ENCODE data around the gene SVOPL. TPM values are rescaled to one million over a fixed set of nuclear protein-coding genes. Genes with fewer than 3 reads are reported as not detected.

SVOPL gene
- total RNA-seq, 1 donor from 2014 or later = not detected

- DNase-seq (no peak), ATAC-seq (ENCODE audit: low read depth) (no peak)
- no peak overlapping the region for H3K4me3 Mint-ChIP-seq
- peaks cover 86% of the 10 kb centered on the region for H3K36me3 Mint-ChIP-seq (ENCODE audit: low read depth)
- no peaks in the 10 kb centered on the region for H3K27me3 Mint-ChIP-seq
- POLR2A ChIA-PET = no interaction called here
- no peaks in the 10 kb centered on the region for H3K4me1 Mint-ChIP-seq
- H3K9me3 Mint-ChIP-seq = peaks cover 17% of the 10 kb centered on the region
- H3K27ac Mint-ChIP-seq = no peak overlapping the region
- no peak for TF ChIP-seq CTCF (IDR thresholded peaks at IDR 0.05)
- CTCF ChIA-PET = no interaction called here
- intact Hi-C loops (cut with micrococcal nuclease) = no loop called here
Measured at GRCh38 chr7:138569418-138569817, 131.7 kb downstream of the SVOPL start.

GRCh38 chr7:138568655-138569054, 132.5 kb downstream of the SVOPL start:
- ChIA-PET POLR2A (no interaction called here), CTCF (no interaction called here)
- DNase-seq (no peak), ATAC-seq (ENCODE audit: low read depth) (no peak)
- intact Hi-C loops (cut with micrococcal nuclease) = no loop called here
- Mint-ChIP-seq H3K4me1 (no peaks in the 10 kb centered on the region), H3K36me3 (ENCODE audit: low read depth) (peaks cover 86% of the 10 kb centered on the region), H3K9me3 (peaks cover 24% of the 10 kb centered on the region), H3K4me3 (no peak overlapping the region), H3K27me3 (no peaks in the 10 kb centered on the region), H3K27ac (no peak overlapping the region)
- TF ChIP-seq CTCF (IDR thresholded peaks at IDR 0.05) = no peak

DNA sequence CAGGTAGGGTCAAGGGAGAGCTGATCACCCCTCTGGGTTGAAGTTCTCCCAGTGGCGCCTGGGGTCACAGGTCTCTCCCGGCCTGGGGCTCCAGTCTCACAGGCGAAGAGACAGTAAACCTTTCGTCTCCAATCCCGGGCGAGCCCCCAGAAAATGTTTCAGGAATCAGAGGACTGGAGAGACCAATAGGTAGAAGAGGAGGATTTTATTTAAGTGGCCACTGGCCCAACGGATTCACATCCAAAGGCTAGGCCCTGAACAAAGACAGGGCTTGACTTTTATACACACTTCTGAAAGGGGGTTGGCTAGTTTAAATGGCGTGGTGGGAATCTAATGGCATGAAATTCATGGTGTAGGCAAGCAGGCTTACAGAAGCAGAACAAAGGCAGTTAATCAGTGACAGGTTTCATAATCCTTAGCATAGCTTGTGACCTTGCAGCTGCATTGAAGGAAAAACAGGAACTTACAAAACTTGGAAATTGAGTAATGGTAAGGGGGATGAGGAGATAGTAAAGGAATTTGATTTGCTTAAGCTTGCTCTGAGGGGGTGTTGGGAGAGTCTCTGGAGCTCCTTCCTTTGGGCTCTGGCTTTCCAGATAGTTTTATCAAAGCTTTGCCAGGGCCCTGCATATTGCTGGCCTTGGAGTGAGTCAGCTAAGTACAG, 135.6 kb downstream of the SVOPL start:
- ChIA-PET POLR2A (no interaction called here), CTCF (no interaction called here)
- DNase-seq = no peak
- TF ChIP-seq CTCF (IDR thresholded peaks at IDR 0.05) = no peak
- no peaks in the 10 kb centered on the region for H3K27me3 Mint-ChIP-seq
- intact Hi-C loops (cut with micrococcal nuclease) = no loop called here
- H3K4me3 Mint-ChIP-seq = no peak overlapping the region
- peaks cover 90% of the 10 kb centered on the region for H3K36me3 Mint-ChIP-seq (ENCODE audit: low read depth)
- peaks cover 40% of the 10 kb centered on the region for H3K9me3 Mint-ChIP-seq
- no peak for ATAC-seq (ENCODE audit: low read depth)
- no peaks in the 10 kb centered on the region for H3K4me1 Mint-ChIP-seq
- H3K27ac Mint-ChIP-seq = no peak overlapping the region

DNA sequence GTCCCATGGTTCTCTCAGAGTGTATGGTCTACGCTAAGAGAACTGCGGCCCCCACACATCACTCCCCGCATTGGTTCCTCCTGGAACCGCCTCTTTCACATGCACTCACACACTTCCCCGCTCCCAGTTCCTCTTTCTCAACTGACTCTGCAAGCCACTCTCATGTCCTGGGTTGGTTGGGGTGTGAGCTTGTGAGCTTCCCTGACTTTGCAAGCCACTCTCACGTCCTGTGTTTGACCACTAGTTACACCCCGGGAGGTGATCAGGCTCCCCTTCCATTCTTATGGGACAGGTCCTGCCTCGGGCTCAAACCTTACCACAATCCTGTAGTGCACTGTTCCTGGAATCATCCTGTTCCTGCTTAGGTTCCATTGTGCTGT, 136.1 kb downstream of the SVOPL start:
- H3K9me3 Mint-ChIP-seq = peaks cover 42% of the 10 kb centered on the region
- ATAC-seq (ENCODE audit: low read depth) = no peak
- H3K4me3 Mint-ChIP-seq = no peak overlapping the region
- H3K27me3 Mint-ChIP-seq = no peaks in the 10 kb centered on the region
- intact Hi-C loops (cut with micrococcal nuclease) = no loop called here
- POLR2A ChIA-PET = no interaction called here
- no peak for TF ChIP-seq CTCF (IDR thresholded peaks at IDR 0.05)
- H3K27ac Mint-ChIP-seq = no peak overlapping the region
- CTCF ChIA-PET = no interaction called here
- peaks cover 91% of the 10 kb centered on the region for H3K36me3 Mint-ChIP-seq (ENCODE audit: low read depth)
- DNase-seq = no peak
- H3K4me1 Mint-ChIP-seq = no peaks in the 10 kb centered on the region

DNA sequence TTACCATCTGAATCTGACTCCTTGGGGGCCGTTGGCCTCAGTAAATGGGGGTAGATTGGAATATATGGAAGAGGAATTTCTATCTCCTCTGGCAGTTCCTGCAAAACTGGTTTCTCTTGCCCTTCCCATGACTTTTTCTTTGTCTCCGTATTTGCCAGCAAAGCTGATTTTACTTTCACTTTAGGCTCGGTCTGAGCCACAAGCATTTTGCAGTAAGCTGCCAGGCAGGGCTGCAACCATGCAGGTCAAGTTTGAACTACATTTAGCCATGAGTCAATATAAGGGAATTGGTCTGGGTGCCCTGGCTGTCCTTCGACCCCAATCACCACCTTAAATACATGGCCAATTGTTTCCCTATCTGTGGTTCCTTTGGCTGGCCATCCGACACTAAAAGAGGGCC, 136.8 kb downstream of the SVOPL start:
- Mint-ChIP-seq H3K27me3 (no peaks in the 10 kb centered on the region), H3K4me1 (no peaks in the 10 kb centered on the region), H3K4me3 (no peak overlapping the region), H3K27ac (no peak overlapping the region), H3K9me3 (peaks cover 48% of the 10 kb centered on the region), H3K36me3 (ENCODE audit: low read depth) (peaks cover 91% of the 10 kb centered on the region)
- DNase-seq (no peak), ATAC-seq (ENCODE audit: low read depth) (no peak)
- ChIA-PET CTCF (no interaction called here), POLR2A (no interaction called here)
- intact Hi-C loops (cut with micrococcal nuclease) = no loop called here
- TF ChIP-seq CTCF (IDR thresholded peaks at IDR 0.05) = no peak
